KMS-11 (cell line): Measurements from ENCODE around the gene USP34.
"Not testable (repeated sequence)": the region's sequence is repeated elsewhere in the genome, so short reads cannot be mapped to it uniquely, and the experiment has no call there.

Experiments used
- H2AFZ ChIP-seq: fragments of 200-600 bp; sonication (generic); 2 replicates; pipeline ENCODE4 v1.6.1; 2016; ENCODE audit warnings: antibody characterized with exemption, mixed run types, low read depth
- H3K27ac ChIP-seq: fragments of 200-600 bp; sonication (generic); 2 replicates; pipeline ENCODE4 v1.6.1; 2016; ENCODE audit warnings: mild to moderate bottlenecking, mixed run types
- H3K27me3 ChIP-seq: fragments of 200-600 bp; sonication (generic); 2 replicates; pipeline ENCODE4 v1.6.1; 2017; ENCODE audit warnings: mild to moderate bottlenecking, low read depth, mixed run types, moderate library complexity; ENCODE audit not compliant: insufficient read depth
- H3K36me3 ChIP-seq: fragments of 200-600 bp; sonication (generic); 2 replicates; pipeline ENCODE4 v1.6.1; 2017; ENCODE audit warnings: mild to moderate bottlenecking, mixed run types; ENCODE audit not compliant: insufficient read depth
- H3K4me1 ChIP-seq: fragments of 200-600 bp; sonication (generic); 2 replicates; pipeline ENCODE4 v1.6.1; 2016; ENCODE audit warnings: mild to moderate bottlenecking, low read depth, mixed run types; ENCODE audit not compliant: poor library complexity, severe bottlenecking
- H3K4me2 ChIP-seq: fragments of 200-600 bp; sonication (generic); 2 replicates; pipeline ENCODE4 v1.7.0; 2016; ENCODE audit warnings: mild to moderate bottlenecking, mixed run types
- H3K4me3 ChIP-seq: fragments of 200-600 bp; sonication (generic); IDR thresholded peaks from 2 replicates; pipeline ENCODE4 v1.6.1; 2017; ENCODE audit warnings: low read depth, low read length, mixed read lengths; ENCODE audit not compliant: insufficient read depth
- H3K79me2 ChIP-seq: fragments of 200-600 bp; sonication (generic); 2 replicates; pipeline ENCODE4 v1.6.1; 2016; ENCODE audit warnings: low read depth, mixed run types; ENCODE audit not compliant: insufficient read depth
- H3K9ac ChIP-seq: fragments of 200-600 bp; sonication (generic); 2 replicates; pipeline ENCODE4 v1.6.1; 2016; ENCODE audit warnings: mild to moderate bottlenecking, mixed run types
- H4K20me1 ChIP-seq: fragments of 200-600 bp; sonication (generic); 2 replicates; pipeline ENCODE4 v1.6.1; 2016; ENCODE audit warnings: mild to moderate bottlenecking, mixed run types; ENCODE audit not compliant: insufficient read depth
- TF ChIP-seq, protein P1 (sequence below): fragments of 200-600 bp; sonication (generic); conservative IDR thresholded peaks from 2 replicates; pipeline ENCODE4 v1.6.1; 2017; ENCODE audit warnings: low read depth, mild to moderate bottlenecking, antibody characterized with exemption, low read length, moderate library complexity, mixed read lengths

The USP34 gene

GRCh38 chr2:61485281-61485680 lies 14.4 kb upstream of the USP34 start:
- Histone ChIP-seq H3K27me3 (no peaks in the 10 kb centered on the region), H3K4me3 (no peak overlapping the region), H4K20me1 (peaks cover 4% of the 10 kb centered on the region; the same call in 1 of the 2 replicates), H3K79me2 (peaks cover 41% of the 10 kb centered on the region), H3K27ac (no peak overlapping the region), H2AFZ (no peak overlapping the region), H3K36me3 (peaks cover 33% of the 10 kb centered on the region; the same call in 1 of the 2 replicates), H3K4me1 (no peaks in the 10 kb centered on the region), H3K4me2 (no peak overlapping the region), H3K9ac (no peak overlapping the region)
- TF ChIP-seq, protein P1, sequence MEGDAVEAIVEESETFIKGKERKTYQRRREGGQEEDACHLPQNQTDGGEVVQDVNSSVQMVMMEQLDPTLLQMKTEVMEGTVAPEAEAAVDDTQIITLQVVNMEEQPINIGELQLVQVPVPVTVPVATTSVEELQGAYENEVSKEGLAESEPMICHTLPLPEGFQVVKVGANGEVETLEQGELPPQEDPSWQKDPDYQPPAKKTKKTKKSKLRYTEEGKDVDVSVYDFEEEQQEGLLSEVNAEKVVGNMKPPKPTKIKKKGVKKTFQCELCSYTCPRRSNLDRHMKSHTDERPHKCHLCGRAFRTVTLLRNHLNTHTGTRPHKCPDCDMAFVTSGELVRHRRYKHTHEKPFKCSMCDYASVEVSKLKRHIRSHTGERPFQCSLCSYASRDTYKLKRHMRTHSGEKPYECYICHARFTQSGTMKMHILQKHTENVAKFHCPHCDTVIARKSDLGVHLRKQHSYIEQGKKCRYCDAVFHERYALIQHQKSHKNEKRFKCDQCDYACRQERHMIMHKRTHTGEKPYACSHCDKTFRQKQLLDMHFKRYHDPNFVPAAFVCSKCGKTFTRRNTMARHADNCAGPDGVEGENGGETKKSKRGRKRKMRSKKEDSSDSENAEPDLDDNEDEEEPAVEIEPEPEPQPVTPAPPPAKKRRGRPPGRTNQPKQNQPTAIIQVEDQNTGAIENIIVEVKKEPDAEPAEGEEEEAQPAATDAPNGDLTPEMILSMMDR = no peak

GRCh38 chr2:61478086-61478485 lies 7.2 kb upstream of the USP34 start:
- Histone ChIP-seq H3K4me2 (no peak overlapping the region), H3K4me1 (no peaks in the 10 kb centered on the region), H3K4me3 (no peak overlapping the region), H3K27ac (no peak overlapping the region; the same call in 1 of the 2 replicates), H3K36me3 (peaks cover 23% of the 10 kb centered on the region; the same call in 1 of the 2 replicates), H3K27me3 (no peaks in the 10 kb centered on the region), H3K9ac (no peak overlapping the region), H4K20me1 (no peaks in the 10 kb centered on the region), H3K79me2 (peaks cover 8% of the 10 kb centered on the region; the same call in 1 of the 2 replicates), H2AFZ (no peak overlapping the region)
- TF ChIP-seq, protein P1 = no peak

DNA sequence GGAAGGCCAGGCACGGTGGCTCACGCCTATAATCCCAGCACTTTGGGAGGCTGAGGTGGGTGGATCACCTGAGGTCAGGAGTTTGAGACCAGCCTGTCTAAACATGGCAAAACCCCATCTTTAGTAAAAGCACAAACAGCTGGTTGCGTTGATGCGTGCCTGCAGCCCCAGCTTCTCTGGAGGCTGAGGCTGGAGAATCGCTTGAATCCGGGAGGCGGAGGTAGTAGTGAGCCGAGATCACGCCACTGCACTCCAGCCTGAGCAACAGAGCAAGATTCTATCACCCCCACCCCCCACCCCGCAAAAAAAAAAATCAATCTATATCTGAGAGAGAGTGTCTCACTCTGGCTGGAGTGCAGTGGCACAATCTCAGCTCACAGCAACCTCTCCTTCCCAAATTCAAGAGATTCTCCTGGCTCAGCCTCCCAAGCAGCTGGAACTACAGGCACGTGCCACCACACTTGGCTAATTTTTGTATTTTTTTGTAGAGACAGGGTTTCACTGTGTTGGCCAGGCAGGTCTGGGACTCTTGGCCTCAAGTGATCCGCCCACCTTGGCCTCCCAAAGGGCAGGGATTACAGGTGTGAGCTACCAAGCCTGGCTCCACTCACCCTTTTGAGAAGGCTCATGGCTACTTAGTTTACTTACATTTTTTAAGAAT lies 6.2 kb upstream of the USP34 start:
- H3K36me3 ChIP-seq = peaks cover 17% of the 10 kb centered on the region; the same call in 1 of the 2 replicates
- not testable (repeated sequence) for H2AFZ ChIP-seq, H3K4me1 ChIP-seq, H4K20me1 ChIP-seq, H3K4me3 ChIP-seq, H3K9ac ChIP-seq, H3K4me2 ChIP-seq, H3K27me3 ChIP-seq, H3K27ac ChIP-seq
- peaks cover 16% of the 10 kb centered on the region; the same call in 1 of the 2 replicates for H3K79me2 ChIP-seq

DNA sequence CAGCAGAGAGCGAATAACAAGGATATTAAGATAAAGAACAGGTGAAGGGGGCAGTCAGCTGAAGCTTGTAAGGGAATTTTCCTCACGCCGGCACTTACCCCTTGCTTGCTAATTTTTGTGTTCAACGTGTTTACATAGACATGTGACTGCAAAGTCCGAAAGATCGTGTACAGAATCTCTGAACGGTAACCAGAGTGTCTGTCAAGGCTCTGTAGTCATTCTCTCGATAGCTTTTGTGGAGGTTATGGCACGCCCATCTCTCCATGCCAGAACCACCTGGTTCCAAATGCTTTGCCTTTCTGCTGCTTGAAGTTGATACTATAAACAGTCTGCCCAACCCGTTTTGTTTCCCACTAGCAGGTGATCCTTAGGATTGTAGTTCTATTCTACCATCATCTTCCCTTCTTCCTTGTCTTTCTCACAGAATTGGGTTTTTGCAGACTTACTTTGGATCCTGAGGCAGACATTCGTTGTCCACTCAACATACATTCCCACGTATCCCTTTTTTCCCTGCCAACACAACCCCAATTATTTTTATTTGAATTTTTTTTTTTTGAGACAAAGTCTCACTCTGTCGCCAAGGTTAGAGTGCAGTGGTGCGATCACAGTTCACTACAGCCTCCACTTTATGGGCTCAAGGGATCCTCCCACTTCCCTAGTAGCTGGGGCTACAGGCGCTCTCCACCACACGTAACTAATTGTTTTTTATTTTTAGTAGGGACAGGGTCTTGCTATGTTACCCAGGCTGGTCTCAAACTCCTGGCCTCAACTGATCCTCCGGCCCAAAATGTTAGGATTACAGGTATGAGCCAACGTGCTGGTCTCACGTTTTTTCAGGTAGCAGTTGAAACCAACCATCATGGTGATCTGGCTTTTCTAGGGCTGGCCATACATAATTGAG lies 1.3 kb upstream of the USP34 start:
- no peaks in the 10 kb centered on the region for H3K27me3 ChIP-seq
- H3K79me2 ChIP-seq = peaks cover 50% of the 10 kb centered on the region
- TF ChIP-seq, protein P1 = no peak
- H2AFZ ChIP-seq = peak overlapping the region; percentile 97
- peak overlapping the region; percentile 97 for H3K9ac ChIP-seq
- peak overlapping the region; percentile 66 for H3K4me2 ChIP-seq
- H3K4me3 ChIP-seq = peak overlapping the region; percentile 91
- peaks cover 29% of the 10 kb centered on the region for H3K4me1 ChIP-seq
- H4K20me1 ChIP-seq = no peaks in the 10 kb centered on the region
- no peaks in the 10 kb centered on the region for H3K36me3 ChIP-seq
- peak overlapping the region; percentile 93 for H3K27ac ChIP-seq
